IMR-90 (cell line): ENCODE measurements around the gene CD84. TPM values are rescaled to one million over a fixed set of nuclear protein-coding genes. Genes with fewer than 3 reads are reported as not detected.

Source experiments
- ATAC-seq: fragments of 200-7000 bp; cut with Tn5 transposase; 2 replicates; pipeline ENCODE4 v1.9.1; 2020; ENCODE audit warnings: low read depth, mild to moderate bottlenecking, moderate library complexity
- BruUV-seq: library from RNA; stranded (reverse); fragments of 400-500 nt; replicated peaks from 2 replicates; lab custom pipeline; 2021; lab: Mats Ljungman, UMichigan
- CTCF ChIA-PET: fragments of 300-600 bp; formaldehyde crosslinking; extraction: SDS; loops from one replicate; lab custom pipeline; 2021; ENCODE audit warnings: antibody characterized with exemption; lab: Yijun Ruan, JAX
- POLR2A ChIA-PET: fragments of 300-600 bp; sonication (Branson Sonifier 250); formaldehyde crosslinking; loops from one replicate; lab custom pipeline; 2022; ENCODE audit warnings: antibody characterized with exemption; ENCODE audit not compliant: unreplicated experiment; lab: Charles Lee
- DNase-seq: peaks from one replicate; pipeline ENCODE4 v3.0.0; 2013
- H2AFZ ChIP-seq: replicated peaks from 2 replicates; pipeline ENCODE3; 2013; ENCODE audit warnings: low read length, mild to moderate bottlenecking; ENCODE audit not compliant: poor library complexity
- H2AK5ac ChIP-seq: 2 replicates; pipeline ENCODE4 v1.6.1; 2013; ENCODE audit warnings: low read depth, low read length, inconsistent platforms
- H2AK9ac ChIP-seq: replicated peaks from 2 replicates; pipeline ENCODE3; 2013; ENCODE audit warnings: mild to moderate bottlenecking, low read depth, low read length, moderate library complexity; ENCODE audit not compliant: poor library complexity
- H2BK120ac ChIP-seq: 2 replicates; pipeline ENCODE4 v1.6.1; 2013; ENCODE audit warnings: low read depth, low read length, inconsistent platforms
- H2BK15ac ChIP-seq: 3 replicates; pipeline ENCODE4 v1.6.1; 2013; ENCODE audit warnings: low read depth, low read length, inconsistent platforms
- H2BK20ac ChIP-seq: 2 replicates; pipeline ENCODE4 v1.6.1; 2013; ENCODE audit warnings: low read depth, mild to moderate bottlenecking, inconsistent platforms, low read length, moderate library complexity
- H2BK5ac ChIP-seq: 2 replicates; pipeline ENCODE4 v1.6.1; 2013; ENCODE audit warnings: mild to moderate bottlenecking, low read depth, low read length, inconsistent platforms; ENCODE audit not compliant: poor library complexity, severe bottlenecking
- H3K14ac ChIP-seq: replicated peaks from 2 replicates; pipeline ENCODE4 v1.6.1; 2013; ENCODE audit warnings: low read depth, low read length, inconsistent platforms
- H3K18ac ChIP-seq: 2 replicates; pipeline ENCODE4 v1.6.1; 2013; ENCODE audit warnings: low read depth, low read length, control low read depth
- H3K23ac ChIP-seq: 2 replicates; pipeline ENCODE4 v1.6.1; 2013; ENCODE audit warnings: low read depth, low read length, inconsistent platforms
- H3K27ac ChIP-seq: 2 replicates; pipeline ENCODE4 v1.5.1; 2013; ENCODE audit warnings: mild to moderate bottlenecking, control low read depth, low read length; ENCODE audit not compliant: insufficient read depth
- H3K27me3 ChIP-seq: 2 replicates; pipeline ENCODE4 v1.6.1; 2013; ENCODE audit warnings: low read length; ENCODE audit not compliant: control insufficient read depth, insufficient read depth
- H3K36me3 ChIP-seq: 2 replicates; pipeline ENCODE4 v1.6.1; 2013; ENCODE audit warnings: low read length, mixed read lengths; ENCODE audit not compliant: control insufficient read depth, insufficient read depth
- H3K4ac ChIP-seq: 2 replicates; pipeline ENCODE4 v1.6.1; 2013; ENCODE audit warnings: low read depth, low read length, inconsistent platforms
- H3K4me1 ChIP-seq: 2 replicates; pipeline ENCODE4 v1.6.1; 2013; ENCODE audit warnings: low read length, mixed read lengths; ENCODE audit not compliant: control insufficient read depth, insufficient read depth
- H3K4me2 ChIP-seq: 2 replicates; pipeline ENCODE4 v1.6.1; 2013; ENCODE audit warnings: low read depth, mild to moderate bottlenecking, control low read depth, low read length, moderate library complexity
- H3K4me3 ChIP-seq: 2 replicates; pipeline ENCODE4 v1.5.1; 2013; ENCODE audit warnings: low read depth, mild to moderate bottlenecking, control low read depth, low read length, moderate library complexity; ENCODE audit not compliant: insufficient read depth
- H3K56ac ChIP-seq: 2 replicates; pipeline ENCODE4 v1.6.1; 2013; ENCODE audit warnings: low read length, inconsistent platforms; ENCODE audit not compliant: insufficient read depth; ENCODE audit errors: extremely low read depth
- H3K79me1 ChIP-seq, 2 experiments: 2 replicates each; pipeline ENCODE4 v1.6.1; 2013; ENCODE audit warnings: low read length in 2 of 2, inconsistent platforms in 1 of 2, low read depth in 1 of 2
- H3K9ac ChIP-seq: 2 replicates; pipeline ENCODE4 v1.6.1; 2013; ENCODE audit warnings: low read depth, low read length, control low read depth
- H3K9me1 ChIP-seq: 2 replicates; pipeline ENCODE4 v1.6.1; 2013; ENCODE audit warnings: low read length, inconsistent platforms; ENCODE audit not compliant: insufficient read depth
- H3K9me3 ChIP-seq: 2 replicates; pipeline ENCODE4 v1.6.1; 2013; ENCODE audit warnings: low read length; ENCODE audit not compliant: control insufficient read depth, insufficient read depth
- H4K20me1 ChIP-seq: 2 replicates; pipeline ENCODE4 v1.6.1; 2013; ENCODE audit warnings: low read length, inconsistent platforms; ENCODE audit not compliant: insufficient read depth
- H4K5ac ChIP-seq: 2 replicates; pipeline ENCODE4 v1.6.1; 2013; ENCODE audit warnings: mild to moderate bottlenecking, low read depth, low read length, control low read depth
- H4K8ac ChIP-seq, 2 experiments: 2 replicates each; pipeline ENCODE4 v1.6.1; 2013; ENCODE audit warnings: low read depth in 2 of 2, low read length in 2 of 2, control low read depth in 1 of 2, inconsistent platforms in 1 of 2
- H4K91ac ChIP-seq: 2 replicates; pipeline ENCODE4 v1.6.1; 2013; ENCODE audit warnings: low read depth, low read length, inconsistent platforms; ENCODE audit not compliant: insufficient read depth
- ELK1 ChIP-seq: fragments of 150-350 bp; IDR thresholded peaks from 2 replicates; pipeline ENCODE4 v1.6.1; 2016; ENCODE audit warnings: low read depth, mild to moderate bottlenecking, low read length, moderate library complexity, borderline replicate concordance
- FOS ChIP-seq: fragments of 150-350 bp; IDR thresholded peaks from 2 replicates; pipeline ENCODE4 v1.6.1; 2016; ENCODE audit warnings: low read depth, low read length
- MAFK ChIP-seq: IDR thresholded peaks from 2 replicates; pipeline ENCODE4 v1.6.1; 2012; ENCODE audit warnings: low read depth, low read length, improper control_type of control experiment
- MAZ ChIP-seq: IDR thresholded peaks from 2 replicates; pipeline ENCODE4 v1.6.1; 2012; ENCODE audit warnings: low read depth, mild to moderate bottlenecking, low read length, improper control_type of control experiment, moderate library complexity, borderline replicate concordance
- MXI1 ChIP-seq: IDR thresholded peaks from 2 replicates; pipeline ENCODE4 v1.6.1; 2012; ENCODE audit warnings: low read depth, mild to moderate bottlenecking, low read length, moderate library complexity, borderline replicate concordance
- NFE2L2 ChIP-seq: fragments of 150-350 bp; IDR thresholded peaks from 2 replicates; pipeline ENCODE4 v1.6.1; 2016; ENCODE audit warnings: low read depth, mild to moderate bottlenecking, low read length
- RAD21 ChIP-seq: IDR thresholded peaks from 2 replicates; pipeline ENCODE4 v1.6.1; 2012; ENCODE audit warnings: low read length, improper control_type of control experiment
- RCOR1 ChIP-seq: IDR thresholded peaks from 2 replicates; pipeline ENCODE4 v1.6.1; 2012; ENCODE audit warnings: mild to moderate bottlenecking, low read length, improper control_type of control experiment; ENCODE audit not compliant: insufficient replicate concordance
- WGBS, 2 experiments: methylation state at CpG; one replicate each; pipeline versions ENCODE4 v1.1.5 to v1.1.7; 2013; ENCODE audit warnings: missing lambda C conversion rate in 2 of 2; ENCODE audit not compliant: insufficient read length in 1 of 2; ENCODE audit errors: extremely low coverage in 2 of 2; 5-methylcytosine and 5-hydroxymethylcytosine counted together
- dilution Hi-C: fragments of 300-500 bp; cut with HindIII; formaldehyde crosslinking; loops from one replicate; pipeline ENCODE4 v1.14.3; 2018; ENCODE audit warnings: low sequenced_read_pairs; ENCODE audit not compliant: unreplicated experiment
- in situ Hi-C: fragments of 300-500 bp; cut with MboI; formaldehyde crosslinking; loops from 3 replicates; pipeline ENCODE4 v1.14.3; 2019; ENCODE audit warnings: low sequenced_read_pairs, inconsistent platforms, mixed read lengths
- intact Hi-C: fragments of 100-400 bp; cut with micrococcal nuclease; formaldehyde crosslinking; loops from 2 replicates; pipeline ENCODE4 v1.10.0; 2022
- polyA plus RNA-seq, 3 experiments: library from polyadenylated mRNA; depleted of rRNA; stranded (reverse); fragments of >200 nt; gene quantifications; 2 replicates each; pipeline ENCODE4 v1.2.3, GENCODE V29; 2012; ENCODE audit warnings: low replicate concordance in 1 of 3
- total RNA-seq: library from RNA; depleted of rRNA; stranded (reverse); fragments of >200 nt; gene quantifications from 2 replicates; pipeline ENCODE4 v1.2.3, GENCODE V29; 2012

The CD84 gene
- total and polyA plus RNA-seq, 2 of the 4 experiments (the other 2 are of a cell fraction), result not detected

DNA sequence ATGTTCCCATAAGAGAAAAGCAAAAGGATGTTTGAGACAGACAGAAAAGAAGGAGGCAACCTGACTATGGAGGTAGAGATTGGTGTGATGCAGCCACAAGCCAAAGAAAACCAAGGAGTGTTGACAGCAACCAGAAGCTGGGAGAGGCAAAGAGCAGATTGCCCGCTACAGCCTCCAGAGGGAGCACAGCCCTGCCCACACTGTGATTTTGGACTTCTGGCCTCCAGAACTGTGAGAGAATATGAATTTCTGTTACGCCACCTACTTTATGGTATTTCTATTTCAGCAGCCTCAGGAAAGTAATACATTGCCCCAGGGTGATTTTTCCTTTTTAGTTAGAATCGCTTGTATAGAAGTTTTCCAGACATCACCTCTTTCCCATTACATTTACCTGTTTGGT is 84.7 kb downstream of the CD84 start:
- H4K5ac ChIP-seq, result no peak overlapping the region
- no peak overlapping the region for H4K8ac ChIP-seq
- no peaks in the 10 kb centered on the region for H3K9me1 ChIP-seq
- intact Hi-C loops, result no loop called here
- ChIA-PET CTCF (no interaction called here), POLR2A (no interaction called here)
- no peak overlapping the region for H2AK5ac ChIP-seq
- H3K27me3 ChIP-seq, result no peaks in the 10 kb centered on the region
- in situ Hi-C loops, result no loop called here
- H3K14ac ChIP-seq, result no peak overlapping the region
- ATAC-seq, result no peak
- no peak overlapping the region for H2AFZ ChIP-seq
- H3K9ac ChIP-seq, result no peak overlapping the region
- H2AK9ac ChIP-seq, result no peak overlapping the region
- no peak overlapping the region for H3K56ac ChIP-seq
- dilution Hi-C loops, result no loop called here
- no peak overlapping the region for H2BK5ac ChIP-seq
- no peaks in the 10 kb centered on the region for H3K9me3 ChIP-seq
- no peak overlapping the region for H3K4me3 ChIP-seq
- no TSS peak for BruUV-seq
- no CpG with 5 or more reads among the region's 3 CpGs for WGBS, 2 experiments
- H3K4ac ChIP-seq, result no peak overlapping the region
- no peak overlapping the region for H2BK20ac ChIP-seq
- no peak overlapping the region for H3K18ac ChIP-seq
- no peak overlapping the region for H2BK15ac ChIP-seq
- TF ChIP-seq MAZ (no peak), NFE2L2 (no peak), MXI1 (no peak), RAD21 (no peak), RCOR1 (no peak), MAFK (no peak), FOS (no peak), ELK1 (no peak)
- no peak overlapping the region for H2BK120ac ChIP-seq
- H4K20me1 ChIP-seq, result no peaks in the 10 kb centered on the region
- no peaks in the 10 kb centered on the region for H3K79me1 ChIP-seq
- H4K91ac ChIP-seq, result no peak overlapping the region
- no peak for DNase-seq
- H3K36me3 ChIP-seq, result no peaks in the 10 kb centered on the region
- H3K27ac ChIP-seq, result no peak overlapping the region
- no peak overlapping the region for H3K4me2 ChIP-seq
- H3K23ac ChIP-seq, result no peak overlapping the region
- H3K4me1 ChIP-seq, result no peaks in the 10 kb centered on the region
